VCaP (cell line): ENCODE measurements around the gene MAB21L3.

ENCODE experiments used
- H3K27ac ChIP-seq: fragments of 450-650 bp; 2 replicates; pipeline ENCODE4 v1.5.1; 2017
- CTCF ChIP-seq: fragments of 450-650 bp; conservative IDR thresholded peaks from 2 replicates; pipeline ENCODE4 v1.5.1; 2017; ENCODE audit warnings: mild to moderate bottlenecking, moderate library complexity

Gene MAB21L3

GRCh38 chr1:116110567-116111523 is at the start of gene MAB21L3:
TSS of gene MAB21L3 (plus strand) at chr1:116111399. CDS start at chr1:116112616, 1,217 bp downstream.
- no peak for TF ChIP-seq CTCF
- peak within 1 kb of the TSS; percentile 95 for H3K27ac ChIP-seq

DNA sequence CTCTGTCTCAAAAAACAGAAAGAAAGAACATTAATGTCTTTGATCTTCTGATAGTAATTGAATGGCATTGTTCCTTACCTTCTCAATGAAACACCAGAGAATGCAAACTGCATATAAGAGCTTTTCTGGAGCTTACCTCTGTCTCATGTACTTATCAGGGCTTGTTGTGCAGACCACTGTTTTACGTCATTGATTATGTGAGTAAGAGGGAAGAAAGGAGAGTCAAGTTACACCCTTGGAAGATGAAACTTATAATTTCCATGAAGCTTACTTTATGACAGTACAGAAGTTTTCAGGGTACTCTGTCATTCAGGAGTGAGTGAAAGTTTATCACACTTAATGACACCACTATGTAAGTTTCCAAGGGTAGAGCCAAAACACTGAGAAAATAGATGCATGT is 49.0 kb upstream of the MAB21L3 start:
- no peak overlapping the region for H3K27ac ChIP-seq
- TF ChIP-seq CTCF: no peak

GRCh38 chr1:116064616-116065015 is 46.6 kb upstream of the MAB21L3 start:
- no peak overlapping the region for H3K27ac ChIP-seq
- no peak for TF ChIP-seq CTCF

DNA sequence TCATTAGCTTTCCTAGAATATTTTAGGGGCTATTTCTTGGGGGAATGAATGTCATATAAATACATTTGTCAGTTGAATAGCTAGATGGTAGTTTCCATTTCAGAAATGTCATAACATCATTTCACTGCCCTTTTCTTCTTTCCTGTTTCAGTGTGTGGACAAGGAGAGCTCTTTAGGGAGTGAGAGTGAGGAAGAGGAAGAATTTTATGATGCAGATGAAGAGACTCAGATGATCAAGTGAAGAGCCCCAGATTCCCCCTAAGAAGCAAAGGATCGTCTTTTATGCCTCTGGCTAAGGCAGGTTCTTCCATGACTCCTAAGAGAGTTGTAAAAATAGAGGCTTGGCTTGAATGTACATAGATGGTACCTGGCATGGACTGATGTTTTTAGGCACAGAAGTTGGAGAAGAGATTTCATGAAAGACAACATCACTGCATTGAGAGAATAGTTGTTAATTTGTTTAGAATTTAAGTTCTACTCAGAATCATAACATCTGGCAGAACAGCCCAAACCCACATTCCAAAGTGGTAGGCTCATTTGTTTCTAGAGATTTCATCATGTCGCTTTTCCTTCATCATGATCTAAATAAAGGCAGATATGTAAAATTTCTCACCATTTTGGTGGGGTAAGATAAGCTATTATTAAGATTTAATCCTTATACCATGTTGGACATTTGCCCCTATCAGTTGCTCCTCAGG is 44.2 kb upstream of the MAB21L3 start:
- TF ChIP-seq CTCF: no peak
- no peak overlapping the region for H3K27ac ChIP-seq

GRCh38 chr1:116067566-116067890 is 43.7 kb upstream of the MAB21L3 start:
- TF ChIP-seq CTCF: no peak
- no peak overlapping the region for H3K27ac ChIP-seq

GRCh38 chr1:116075575-116075974 is 35.6 kb upstream of the MAB21L3 start:
- no peak overlapping the region for H3K27ac ChIP-seq
- TF ChIP-seq CTCF: no peak

DNA sequence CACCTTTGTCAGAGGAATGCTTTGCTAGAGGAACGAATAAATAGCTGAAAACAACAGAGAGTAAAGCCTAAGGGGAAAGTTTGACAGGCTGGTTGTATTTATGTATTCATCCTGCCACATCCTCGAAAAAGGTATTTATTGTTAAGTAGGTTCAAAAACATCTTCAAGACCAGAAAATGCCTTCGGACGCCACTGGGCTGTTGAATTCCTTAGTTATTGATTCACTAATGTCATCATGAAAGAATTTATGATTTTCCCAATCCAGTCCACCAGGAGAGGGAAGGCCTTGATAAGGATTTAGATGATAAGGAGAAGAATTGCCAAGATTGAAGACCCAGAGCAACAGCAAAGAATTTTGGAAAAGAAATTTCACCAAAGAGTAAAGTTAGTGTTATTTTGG is 35.2 kb upstream of the MAB21L3 start:
- no peak for TF ChIP-seq CTCF
- H3K27ac ChIP-seq: no peak overlapping the region
